SH-SY5Y (cell line): ENCODE measurements around the gene HOXD13.

Experiments used
- GATA2 ChIP-seq: IDR thresholded peaks from 2 replicates; pipeline ENCODE4 v1.6.1; 2011; ENCODE audit warnings: mild to moderate bottlenecking, low read depth, low read length
- GATA3 ChIP-seq: IDR thresholded peaks from 2 replicates; pipeline ENCODE4 v1.6.1; 2011; ENCODE audit warnings: low read depth, mild to moderate bottlenecking, low read length, moderate library complexity

DNA sequence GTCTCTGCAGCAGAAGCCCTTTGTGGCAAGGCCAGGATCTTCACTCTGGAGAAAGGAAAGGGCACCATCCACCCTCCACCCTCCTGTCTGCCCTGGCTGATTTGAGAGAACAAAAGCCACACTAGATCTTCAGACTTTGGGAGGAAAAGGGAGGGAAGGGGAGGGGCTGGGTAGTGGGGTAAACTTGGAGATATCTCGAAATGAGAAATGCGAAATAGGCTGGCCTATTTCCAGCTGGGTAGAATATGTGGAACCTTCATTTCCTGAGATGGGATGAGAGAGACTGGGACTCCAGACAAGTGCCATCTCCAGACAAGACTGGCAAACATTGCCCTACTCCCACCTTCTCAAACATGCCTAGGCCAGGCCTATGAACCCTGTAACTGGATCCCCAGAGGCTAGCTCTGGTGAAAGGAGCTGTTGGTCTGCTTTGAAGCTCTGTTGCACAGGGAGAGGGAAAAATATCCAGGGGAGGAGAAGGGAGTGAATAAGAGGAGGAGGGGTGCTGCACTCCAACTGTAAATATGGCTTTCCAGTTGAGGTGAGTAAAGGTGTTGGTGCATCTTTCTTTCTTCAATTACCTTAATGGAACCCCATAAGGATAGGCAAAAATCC is 8.8 kb downstream of the HOXD13 start:
- TF ChIP-seq GATA3 (no peak), GATA2 (no peak)
